ENCODE data around the gene PCDHA1. TPM values are rescaled to one million over a fixed set of nuclear protein-coding genes. Genes with fewer than 3 reads are reported as not detected.

Gene PCDHA1
- total RNA-seq, 2 experiments from 2014 or later, result not detected

DNA sequence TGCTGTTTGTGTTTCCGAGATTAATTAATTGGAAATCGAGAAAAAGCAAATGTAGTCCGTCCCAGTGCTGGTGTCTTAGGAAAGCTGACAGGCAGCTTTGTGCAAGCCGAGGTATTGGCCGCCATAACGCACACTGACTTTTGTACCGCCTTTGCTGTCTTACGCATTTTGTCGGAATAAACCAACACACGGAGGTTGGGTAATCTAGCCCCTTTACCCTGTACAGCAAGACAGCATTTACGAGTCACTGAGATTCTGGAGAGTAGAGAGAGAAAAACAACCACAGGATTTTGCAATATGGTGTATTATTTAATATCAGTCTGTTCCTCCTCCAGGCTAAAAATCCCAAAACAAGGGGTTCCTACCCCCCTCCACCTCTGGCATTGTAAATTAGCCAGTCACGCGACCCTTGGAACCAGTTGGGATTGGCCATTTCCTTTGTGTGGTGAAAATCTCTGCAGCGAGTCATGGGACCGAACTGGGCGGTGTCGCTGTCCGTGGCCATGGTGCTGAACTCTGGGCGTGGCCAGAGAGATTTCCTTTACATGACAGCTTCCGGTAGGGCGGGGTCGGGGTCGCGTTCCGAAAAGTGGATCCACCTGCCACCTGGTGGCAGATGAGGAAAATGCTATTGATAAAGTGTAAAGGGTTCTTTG lies 255.0 kb downstream of the PCDHA1 start:
- no peaks in the 10 kb centered on the region for H3K36me3 Mint-ChIP-seq (ENCODE audit: low read depth)
- ATAC-seq (peak; percentile 72), DNase-seq (peak; percentile 91)
- H3K4me1 Mint-ChIP-seq, result no peaks in the 10 kb centered on the region
- no peak overlapping the region for H3K27ac Mint-ChIP-seq
- no peak overlapping the region for H3K4me3 Mint-ChIP-seq
- CTCF ChIA-PET, result interaction anchor here (1.0 to 1.4 kb wide), 3 partner anchors 165 to 551 kb away, joined by 3 to 4 read pairs (median 4); no protein-coding TSS in a partner anchor
- H3K27me3 Mint-ChIP-seq, result peaks cover 17% of the 10 kb centered on the region
- intact Hi-C loops (cut with DNase I, micrococcal nuclease), result loop anchor here (1.0 to 5.0 kb wide), 6 partner anchors 115 to 254 kb away; partner anchors contain the start of genes PCDHA1 (in 1 of the 2), PCDHA11 (in 1 of the 2), PCDHA13 (in 1 of the 2) and PCDHA8 (in 1 of the 2)
- H3K9me3 Mint-ChIP-seq (ENCODE audit: low read depth), result no peaks in the 10 kb centered on the region
- POLR2A ChIA-PET, result no interaction called here

GRCh38 chr5:141041427-141041785 lies 255.5 kb downstream of the PCDHA1 start:
- no peaks in the 10 kb centered on the region for H3K9me3 Mint-ChIP-seq (ENCODE audit: low read depth)
- no peak overlapping the region for H3K4me3 Mint-ChIP-seq
- ATAC-seq, result no peak
- ChIA-PET CTCF (interaction anchor here (1.0 to 1.4 kb wide), 3 partner anchors 165 to 551 kb away, joined by 3 to 4 read pairs (median 4); no protein-coding TSS in a partner anchor), POLR2A (no interaction called here)
- H3K4me1 Mint-ChIP-seq, result no peaks in the 10 kb centered on the region
- intact Hi-C loops (cut with DNase I, micrococcal nuclease), result loop anchor here (1.0 to 5.0 kb wide), 6 partner anchors 115 to 254 kb away; partner anchors contain the start of genes PCDHA1 (in 1 of the 2), PCDHA11 (in 1 of the 2), PCDHA13 (in 1 of the 2) and PCDHA8 (in 1 of the 2)
- no peak for DNase-seq
- H3K36me3 Mint-ChIP-seq (ENCODE audit: low read depth), result no peaks in the 10 kb centered on the region
- no peak overlapping the region for H3K27ac Mint-ChIP-seq
- peaks cover 20% of the 10 kb centered on the region for H3K27me3 Mint-ChIP-seq

GRCh38 chr5:141042555-141042954 lies 256.6 kb downstream of the PCDHA1 start:
- POLR2A ChIA-PET, result no interaction called here
- intact Hi-C loops (cut with DNase I, micrococcal nuclease), result loop anchor here in 1 of 2 experiments (5.0 kb wide), 2 partner anchors 200 to 255 kb away; partner anchors contain the start of genes PCDHA1 and PCDHA8
- no peak for ATAC-seq
- no peak overlapping the region for H3K27ac Mint-ChIP-seq
- no peak overlapping the region for H3K4me3 Mint-ChIP-seq
- no peaks in the 10 kb centered on the region for H3K4me1 Mint-ChIP-seq
- no peaks in the 10 kb centered on the region for H3K36me3 Mint-ChIP-seq (ENCODE audit: low read depth)
- no peaks in the 10 kb centered on the region for H3K9me3 Mint-ChIP-seq (ENCODE audit: low read depth)
- H3K27me3 Mint-ChIP-seq, result peaks cover 23% of the 10 kb centered on the region
- no peak for DNase-seq
- CTCF ChIA-PET, result no interaction called here

DNA sequence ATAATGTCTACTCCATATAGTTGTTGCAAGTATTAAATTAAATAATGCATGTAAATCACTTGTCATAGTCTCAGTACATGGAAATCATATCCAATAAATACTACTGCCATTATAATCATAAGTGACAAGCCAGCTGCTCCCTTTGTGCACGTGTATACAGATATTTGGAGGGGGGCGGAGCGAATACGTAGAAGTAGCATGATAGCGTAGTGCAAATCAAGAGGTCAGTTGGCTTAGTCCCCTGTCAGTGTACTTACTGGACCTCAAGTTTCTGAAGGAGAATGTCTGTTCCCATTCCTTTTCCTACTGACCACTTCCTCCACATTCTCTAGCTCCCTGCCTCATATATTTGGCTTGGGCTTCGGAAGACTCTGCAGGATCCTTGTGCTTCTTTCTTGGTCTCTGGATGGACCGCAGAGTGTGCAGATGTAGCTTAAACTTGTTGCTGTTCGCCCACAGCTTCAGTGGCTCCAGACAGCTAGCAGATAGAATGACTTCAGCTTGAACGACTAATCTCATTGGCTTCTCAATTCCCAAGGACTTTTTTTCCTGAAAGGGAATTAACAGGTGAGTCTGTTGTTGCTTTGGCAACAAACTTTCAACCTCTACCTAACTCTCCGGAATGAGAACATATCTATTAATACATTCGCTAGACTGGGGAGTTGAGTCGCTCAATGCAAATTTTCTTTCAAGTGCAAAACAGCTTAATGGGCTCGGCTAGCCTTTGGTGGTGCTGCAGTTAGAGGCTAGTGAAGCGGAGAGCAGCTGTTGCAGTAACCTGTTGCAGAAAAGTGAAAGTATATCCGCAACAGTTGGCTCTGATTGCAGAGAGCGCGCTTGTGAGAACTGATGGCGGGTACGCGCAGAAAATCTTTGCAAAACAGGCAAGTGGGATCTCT lies 264.9 kb downstream of the PCDHA1 start, which contains the start of gene PCDHB1:
TSS of gene PCDHB1 (plus strand) at position 753 of the 899 bp plus-strand sequence. CDS start at position 850, 97 bp downstream.
- Mint-ChIP-seq H3K4me3 (peak within 1 kb of the TSS; percentile 34), H3K27me3 (peaks cover 51% of the 10 kb centered on the region), H3K9me3 (ENCODE audit: low read depth) (peaks cover 11% of the 10 kb centered on the region), H3K27ac (no peak within 1 kb of the TSS), H3K4me1 (peaks cover 7% of the 10 kb centered on the region), H3K36me3 (ENCODE audit: low read depth) (peaks cover 3% of the 10 kb centered on the region)
- ChIA-PET POLR2A (no interaction called here), CTCF (no interaction called here)
- DNase-seq, result no peak
- intact Hi-C loops (cut with DNase I, micrococcal nuclease), result no loop called here
- ATAC-seq, result no peak

GRCh38 chr5:141051521-141051866 lies 265.6 kb downstream of the PCDHA1 start:
- Mint-ChIP-seq H3K9me3 (ENCODE audit: low read depth) (peaks cover 11% of the 10 kb centered on the region), H3K36me3 (ENCODE audit: low read depth) (peaks cover 3% of the 10 kb centered on the region), H3K4me1 (peaks cover 7% of the 10 kb centered on the region), H3K4me3 (peak overlapping the region; percentile 34), H3K27ac (no peak overlapping the region), H3K27me3 (peaks cover 48% of the 10 kb centered on the region)
- no peak for ATAC-seq
- intact Hi-C loops (cut with DNase I, micrococcal nuclease), result no loop called here
- POLR2A ChIA-PET, result no interaction called here
- no peak for DNase-seq
- CTCF ChIA-PET, result no interaction called here

Other genes with a start within 250 kb of the PCDHA1 start
- gene EIF4EBP3, start 238.5 kb upstream of the PCDHA1 start, total RNA-seq, result 10 to 100 TPM; 15.8 to 17.3 TPM
- 10 to 100 TPM; 33.2 to 47.3 TPM for gene SRA1, start 228.7 kb upstream of the PCDHA1 start, total RNA-seq
- gene APBB3, start 221.5 kb upstream of the PCDHA1 start, total RNA-seq, result 10 to 100 TPM; 12.8 to 19.0 TPM
- gene SLC35A4, start 221.3 kb upstream of the PCDHA1 start, total RNA-seq, result 10 to 100 TPM; 61.8 to 65.4 TPM
- under 1 TPM; 0.26 to 0.43 TPM for gene CD14, start 153.0 kb upstream of the PCDHA1 start, total RNA-seq
- 10 to 100 TPM; 36.5 to 36.6 TPM for gene TMCO6, start 146.7 kb upstream of the PCDHA1 start, total RNA-seq
- gene NDUFA2, start 138.5 kb upstream of the PCDHA1 start, total RNA-seq, result 10 to 100 TPM; 48.5 to 62.0 TPM
- 100 to 1,000 TPM in 1 of 2 experiments, 10 to 100 TPM in 1; 97.1 to 187 TPM for gene IK, start 138.3 kb upstream of the PCDHA1 start, total RNA-seq
- gene WDR55, start 121.2 kb upstream of the PCDHA1 start, total RNA-seq, result 10 to 100 TPM; 25.9 to 31.7 TPM
- 1 to 10 TPM; 2.1 to 3.0 TPM for gene DND1, start 112.6 kb upstream of the PCDHA1 start, total RNA-seq
- 10 to 100 TPM; 83.3 to 91.0 TPM for gene HARS1, start 94.8 kb upstream of the PCDHA1 start, total RNA-seq
- 10 to 100 TPM; 20.9 to 28.1 TPM for gene HARS2, start 94.7 kb upstream of the PCDHA1 start, total RNA-seq
- 10 to 100 TPM; 49.9 to 55.3 TPM for gene ZMAT2, start 85.7 kb upstream of the PCDHA1 start, total RNA-seq
- not detected for gene PCDHA2, start 8.7 kb downstream of the PCDHA1 start, total RNA-seq
- not detected for gene PCDHA3, start 14.9 kb downstream of the PCDHA1 start, total RNA-seq
- gene PCDHA4, start 20.9 kb downstream of the PCDHA1 start, total RNA-seq, result not detected
- not detected for gene PCDHA5, start 35.5 kb downstream of the PCDHA1 start, total RNA-seq
- not detected for gene PCDHA6, start 41.8 kb downstream of the PCDHA1 start, total RNA-seq
- not detected for gene PCDHA7, start 48.1 kb downstream of the PCDHA1 start, total RNA-seq
- not detected for gene PCDHA8, start 55.0 kb downstream of the PCDHA1 start, total RNA-seq
- not detected for gene PCDHA9, start 62.2 kb downstream of the PCDHA1 start, total RNA-seq
- not detected for gene PCDHA10, start 69.8 kb downstream of the PCDHA1 start, total RNA-seq
- gene PCDHA11, start 82.8 kb downstream of the PCDHA1 start, total RNA-seq, result not detected
- gene PCDHA12, start 89.2 kb downstream of the PCDHA1 start, total RNA-seq, result not detected
- gene PCDHA13, start 96.0 kb downstream of the PCDHA1 start, total RNA-seq, result not detected
- gene PCDHAC1, start 140.2 kb downstream of the PCDHA1 start, total RNA-seq, result not detected
- not detected for gene PCDHAC2, start 180.3 kb downstream of the PCDHA1 start, total RNA-seq

All from activated CD4-positive, alpha-beta T cell treated with anti-CD3 and anti-CD28 coated beads for 36 hours (primary cell).